GM19025 (cell line): Measurements from ENCODE around the gene LRRC28.
"Not testable (repeated sequence)": the region's sequence is repeated elsewhere in the genome, so short reads cannot be mapped to it uniquely, and the experiment has no call there.

Experiments
- ATAC-seq: cut with Tn5 transposase; IDR thresholded peaks from one replicate; pipeline ENCODE4 v1.9.1; 2021; ENCODE audit warnings: mild to moderate bottlenecking, low read depth, moderate library complexity; ENCODE audit not compliant: unreplicated experiment

LRRC28 gene

GRCh38 chr15:99386391-99386790, 135.1 kb downstream of the LRRC28 start:
- no peak for ATAC-seq

DNA sequence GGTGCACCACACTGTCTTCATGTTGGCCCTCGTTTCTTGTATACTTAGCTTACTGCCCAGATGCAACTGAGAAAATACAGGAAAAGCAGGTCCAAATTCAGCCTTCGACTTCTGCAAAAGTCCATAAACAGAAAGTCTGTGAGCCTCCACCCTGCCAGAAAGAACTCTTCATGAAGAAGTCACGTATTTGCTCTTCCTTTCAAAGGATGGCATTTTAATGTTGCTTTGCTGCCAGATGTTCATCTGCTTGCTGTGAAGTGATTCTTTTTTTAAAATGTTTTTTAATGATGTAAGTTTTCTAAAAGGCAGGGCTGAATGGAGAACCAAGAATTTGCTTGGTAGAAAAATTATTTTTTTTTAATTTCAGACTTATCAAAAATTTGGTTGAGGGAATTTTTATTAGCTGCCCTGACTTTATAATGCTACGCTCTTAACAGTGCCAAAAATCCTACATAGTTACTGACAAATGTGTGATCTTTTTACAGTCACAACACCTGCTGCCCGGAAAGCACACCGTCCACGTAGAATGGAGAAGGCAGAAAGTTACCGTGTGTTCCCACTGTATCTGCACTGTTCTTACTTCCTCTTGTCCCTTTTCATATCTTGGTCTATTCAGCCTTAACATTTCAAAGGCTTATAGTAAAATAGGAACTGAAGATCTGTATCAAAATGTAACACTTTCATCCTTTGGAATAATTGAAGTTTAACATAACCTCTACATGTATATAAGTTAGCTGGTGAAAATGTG, 136.3 kb downstream of the LRRC28 start:
- no peak for ATAC-seq

DNA sequence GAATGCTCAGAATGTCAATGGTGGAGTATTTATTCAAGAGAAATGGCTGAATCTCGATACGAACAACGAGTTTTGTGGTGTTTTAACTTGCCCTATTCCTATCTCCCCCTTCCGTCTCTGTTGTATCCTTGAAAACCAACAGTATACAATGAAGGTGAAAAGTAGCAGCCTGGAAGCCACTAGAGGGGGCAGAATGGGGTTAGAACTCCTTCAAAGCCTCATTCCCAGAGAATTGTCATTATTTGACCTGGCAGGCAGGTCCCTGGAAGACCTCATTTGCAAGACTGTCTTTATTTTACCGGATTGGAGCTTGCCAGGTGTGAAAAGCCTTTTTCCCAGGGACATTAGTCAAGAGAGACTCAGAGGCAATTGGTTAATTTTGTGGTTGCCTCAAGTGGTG, 139.4 kb downstream of the LRRC28 start:
- ATAC-seq = no peak

- no peak for ATAC-seq
Observed at GRCh38 chr15:99393641-99394040, 142.4 kb downstream of the LRRC28 start.

- ATAC-seq = no peak
Observed at GRCh38 chr15:99396375-99396774, 145.1 kb downstream of the LRRC28 start.

GRCh38 chr15:99399061-99399460, 147.8 kb downstream of the LRRC28 start:
- no peak for ATAC-seq

- ATAC-seq = no peak
Observed at GRCh38 chr15:99399618-99400017, 148.3 kb downstream of the LRRC28 start.

GRCh38 chr15:99401216-99401615, 149.9 kb downstream of the LRRC28 start:
- not testable (repeated sequence) for ATAC-seq

DNA sequence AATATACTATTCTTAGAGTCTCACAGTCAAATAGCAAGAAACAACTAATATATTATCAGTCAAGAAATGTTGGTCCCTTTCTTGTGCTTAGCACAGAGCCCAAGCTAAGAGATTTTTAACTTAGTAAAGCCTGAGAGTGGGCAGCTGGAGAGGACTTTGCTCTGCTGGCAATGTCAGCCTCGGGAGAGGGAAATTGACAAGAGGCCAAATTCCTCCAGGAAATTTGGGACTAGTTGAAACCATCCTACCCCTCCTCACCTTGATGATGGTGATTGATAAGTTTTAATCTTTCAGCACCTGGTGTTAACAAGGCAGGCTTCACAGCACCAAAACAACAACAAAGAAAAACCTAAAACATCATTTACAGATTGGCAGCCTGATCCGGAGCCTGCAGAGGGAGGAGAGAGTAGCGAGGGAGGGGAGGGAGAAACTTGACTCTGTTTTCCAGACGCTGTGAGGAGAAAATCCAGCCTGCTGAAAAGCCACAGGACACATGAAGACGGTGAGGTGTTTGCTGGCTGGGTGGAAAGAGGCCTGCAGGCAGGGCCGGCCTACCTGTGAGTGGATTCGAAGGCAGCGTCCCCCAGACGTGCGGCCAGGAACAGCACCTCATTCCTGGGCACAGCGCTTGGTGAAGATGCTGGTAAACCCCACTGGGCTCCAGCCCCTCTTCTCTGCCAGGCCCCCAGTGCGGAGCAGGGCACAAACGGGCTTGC, 150.9 kb downstream of the LRRC28 start:
- no peak for ATAC-seq

GRCh38 chr15:99403597-99403996, 152.3 kb downstream of the LRRC28 start:
- no peak for ATAC-seq

- ATAC-seq = no peak
Observed at GRCh38 chr15:99404454-99404853, 153.2 kb downstream of the LRRC28 start.

DNA sequence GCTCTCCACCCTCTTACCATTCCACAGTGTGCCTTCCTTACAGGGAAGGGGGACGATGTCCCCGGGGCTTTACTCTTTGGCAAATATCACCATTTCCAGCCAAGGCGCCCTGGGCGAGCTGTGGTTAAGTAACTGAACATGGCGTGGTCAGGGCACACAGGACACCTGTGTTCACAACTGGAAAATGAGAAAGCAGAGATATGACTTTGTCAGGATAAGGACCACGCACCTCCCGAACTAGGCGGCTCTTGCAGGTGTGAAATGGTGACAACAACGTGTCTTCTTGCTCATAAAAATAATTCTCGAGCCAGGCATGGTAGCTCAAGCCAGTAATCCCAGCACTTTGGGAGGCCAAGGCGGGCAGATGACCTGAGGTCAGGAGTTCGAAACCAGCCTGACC, 154.8 kb downstream of the LRRC28 start:
- ATAC-seq = no peak

DNA sequence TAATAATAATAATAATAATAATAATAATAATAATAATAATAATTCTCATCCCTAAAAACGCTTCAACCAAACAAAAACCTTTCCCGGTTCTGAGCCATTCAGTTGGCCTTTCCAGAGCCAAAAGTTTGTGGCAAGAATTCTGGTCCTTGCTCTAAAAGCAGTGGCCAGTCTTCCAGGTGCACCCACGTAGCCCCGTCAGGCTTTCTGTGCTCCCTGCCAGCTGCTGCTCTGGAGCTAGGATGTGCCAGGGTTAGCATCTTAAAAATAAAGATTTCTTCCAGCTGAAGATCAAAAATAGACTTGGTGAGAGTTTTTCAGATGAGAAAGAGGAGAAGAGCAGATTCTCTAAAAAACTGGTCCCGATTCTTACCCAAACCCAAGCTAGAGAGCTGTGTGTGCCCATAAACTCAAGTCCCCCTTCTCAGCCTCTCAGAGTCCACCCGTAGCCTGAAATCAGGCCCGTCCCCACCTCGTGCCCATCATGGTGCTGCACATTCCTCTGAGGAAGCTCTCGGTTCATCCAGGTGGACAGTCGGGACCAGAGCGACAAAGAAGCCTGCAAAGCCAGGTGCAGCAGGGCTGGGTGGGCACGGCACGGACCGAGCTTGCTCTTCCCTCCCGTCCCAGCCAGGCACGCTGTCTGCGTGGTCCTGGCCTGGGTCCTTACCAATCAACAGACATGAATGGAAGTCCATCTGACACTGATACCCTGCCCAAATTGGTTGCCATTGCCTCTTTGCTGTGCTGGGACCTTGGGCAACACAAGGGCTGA, 155.6 kb downstream of the LRRC28 start:
- no peak for ATAC-seq

DNA sequence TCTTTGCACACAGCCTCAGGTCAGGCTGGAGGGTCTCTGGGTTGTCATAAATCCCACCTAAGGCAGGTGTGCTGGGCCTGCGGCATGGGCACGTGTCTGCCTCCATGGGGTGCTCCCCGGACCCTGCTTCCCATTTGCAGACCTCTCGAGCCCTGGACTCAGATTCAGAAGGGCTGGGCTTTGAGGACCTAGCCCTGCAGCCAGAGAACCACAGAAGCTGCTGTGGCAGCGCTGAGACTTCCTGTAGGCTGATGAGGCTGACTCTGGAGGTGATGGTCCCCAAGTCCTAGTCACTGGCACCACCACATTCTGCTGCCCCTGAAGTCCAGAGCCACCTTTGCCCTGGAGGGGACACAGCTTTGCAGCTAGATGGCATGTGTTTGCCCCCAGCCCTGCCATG, 156.4 kb downstream of the LRRC28 start:
- no peak for ATAC-seq

GRCh38 chr15:99408236-99409096, 157.2 kb downstream of the LRRC28 start:
- ATAC-seq = no peak

GRCh38 chr15:99409097-99409473, 157.8 kb downstream of the LRRC28 start:
- ATAC-seq = no peak

GRCh38 chr15:99409560-99409959, 158.3 kb downstream of the LRRC28 start:
- ATAC-seq = no peak

DNA sequence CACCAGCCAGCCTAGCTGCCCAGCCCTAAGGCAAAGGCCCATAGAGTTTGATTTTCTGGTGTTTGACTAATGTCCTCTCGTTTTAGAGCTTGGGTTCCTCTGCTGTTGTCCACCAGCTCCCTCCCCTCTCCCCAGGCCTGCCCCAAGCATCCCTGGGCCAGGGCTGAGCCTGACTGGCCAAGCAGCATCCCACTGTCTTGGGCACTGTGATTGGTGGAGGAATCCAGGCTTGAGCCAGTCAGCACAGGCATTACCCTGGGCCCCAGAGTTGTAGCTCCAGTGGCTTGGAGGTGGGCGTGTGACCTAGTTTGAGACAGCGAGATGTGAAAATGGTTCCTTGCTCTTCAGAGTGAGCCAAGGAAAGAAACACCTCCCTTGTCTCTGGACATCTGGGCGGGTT, 159.2 kb downstream of the LRRC28 start:
- ATAC-seq = no peak

DNA sequence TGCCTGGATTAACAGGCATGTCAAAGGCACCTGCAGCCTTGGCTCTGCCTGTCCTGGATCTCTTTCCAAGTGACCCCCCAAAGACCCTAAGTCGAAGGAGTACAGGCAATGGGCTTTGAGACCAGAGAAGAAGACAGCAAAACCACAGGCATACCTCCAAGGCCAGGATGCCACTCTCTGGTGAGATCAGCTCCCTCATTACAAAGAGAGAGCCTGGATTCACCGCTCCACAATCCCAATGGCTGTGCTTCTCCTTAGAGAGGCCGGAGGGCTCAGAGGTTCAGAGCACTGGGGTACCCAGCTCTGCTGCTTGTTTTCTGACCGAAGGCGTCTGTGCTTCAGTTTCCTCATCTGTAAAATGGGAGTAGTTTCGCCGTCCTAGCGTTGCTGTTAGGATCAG, 160.0 kb downstream of the LRRC28 start:
- no peak for ATAC-seq

- no peak for ATAC-seq
Observed at GRCh38 chr15:99412082-99412481, 160.8 kb downstream of the LRRC28 start.
